ENCODE measurements around the gene KRTAP4-4. TPM values are rescaled to one million over a fixed set of nuclear protein-coding genes. Genes with fewer than 3 reads are reported as not detected.

KRTAP4-4 gene
- not detected in 2 replicates for total RNA-seq (ENCODE audit: low replicate concordance)

GRCh38 chr17:41160648-41161047, at the start of gene KRTAP4-4:
KRTAP4-4 (minus strand) TSS chr17:41160748; CDS start chr17:41160691, 57 bp downstream.

DNA sequence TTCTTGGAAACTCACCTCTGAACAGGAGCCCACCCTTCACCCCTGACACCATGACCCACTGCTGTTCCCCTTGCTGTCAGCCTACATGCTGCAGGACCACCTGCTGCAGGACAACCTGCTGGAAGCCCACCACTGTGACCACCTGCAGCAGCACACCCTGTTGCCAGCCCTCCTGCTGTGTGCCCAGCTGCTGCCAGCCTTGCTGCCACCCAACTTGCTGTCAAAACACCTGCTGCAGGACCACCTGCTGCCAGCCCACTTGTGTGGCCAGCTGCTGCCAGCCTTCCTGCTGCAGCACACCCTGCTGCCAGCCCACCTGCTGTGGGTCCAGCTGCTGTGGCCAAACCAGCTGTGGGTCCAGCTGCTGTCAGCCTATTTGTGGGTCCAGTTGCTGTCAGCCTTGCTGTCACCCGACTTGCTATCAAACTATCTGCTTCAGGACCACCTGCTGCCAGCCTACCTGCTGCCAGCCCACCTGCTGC, 29.3 kb upstream of the KRTAP4-4 start, which contains the start of gene KRTAP9-1:
Gene KRTAP9-1, plus strand, starts transcription at position 51 of the 482 bp plus-strand sequence. Its CDS starts 0 bp downstream, at position 51.

DNA sequence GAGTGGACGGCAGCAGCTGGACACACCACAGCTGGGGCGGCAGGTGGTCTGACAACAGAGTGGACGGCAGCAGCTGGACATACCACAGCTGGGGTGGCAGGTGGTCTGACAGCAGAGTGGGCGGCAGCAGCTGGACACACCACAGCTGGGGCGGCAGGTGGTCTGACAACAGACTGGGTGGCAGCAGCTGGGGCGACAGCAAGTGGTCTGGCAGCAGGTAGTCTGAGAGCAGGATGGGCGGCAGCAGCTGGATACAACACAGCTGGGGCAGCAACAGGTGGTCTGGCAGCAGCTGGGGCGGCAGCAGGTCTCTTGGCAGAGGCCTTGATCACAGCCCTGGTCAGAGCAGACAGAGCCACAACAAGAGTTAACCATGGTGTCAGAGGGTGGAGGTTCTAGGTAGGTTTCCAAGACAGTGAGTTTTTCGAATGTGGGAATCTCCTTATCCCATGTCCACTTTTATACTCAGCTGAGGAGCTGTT, 24.0 kb upstream of the KRTAP4-4 start, which contains the start of gene KRTAP4-1:
Gene KRTAP4-1, minus strand, starts transcription at position 432 of the 482 bp plus-strand sequence. Its CDS starts 57 bp downstream, at position 375.

DNA sequence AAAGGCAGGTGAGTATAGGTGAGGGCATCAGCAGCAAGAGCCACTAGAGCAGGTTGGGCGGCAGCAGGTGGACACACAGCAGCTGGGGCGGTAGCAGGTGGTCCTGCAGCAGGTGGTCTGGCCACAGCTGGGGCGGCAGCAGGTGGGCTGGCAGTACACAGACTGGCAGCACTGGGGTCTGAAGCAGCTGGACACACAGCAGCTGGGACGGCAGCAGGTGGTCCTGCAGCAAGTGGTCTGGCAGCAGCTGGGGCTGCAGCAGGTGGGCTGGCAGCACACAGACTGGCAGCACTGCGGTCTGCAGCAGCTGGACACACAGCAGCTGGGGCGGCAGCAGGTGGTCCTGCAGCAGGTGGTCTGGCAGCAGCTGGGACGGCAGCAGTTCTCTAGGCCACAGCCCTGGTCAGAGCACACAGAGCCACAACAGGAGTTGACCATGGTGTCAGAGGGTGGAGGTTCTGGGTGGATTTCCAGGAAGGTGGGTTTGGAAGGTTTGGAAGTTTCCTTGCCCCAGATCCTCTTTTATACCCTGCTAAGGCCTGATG, 17.3 kb upstream of the KRTAP4-4 start, which contains the start of gene KRTAP4-2:
Gene KRTAP4-2, minus strand, starts transcription at position 495 of the 545 bp plus-strand sequence. Its CDS starts 57 bp downstream, at position 438.

GRCh38 chr17:41168121-41168520, 7.6 kb upstream of the KRTAP4-4 start, which contains the start of gene KRTAP4-3:
KRTAP4-3 (minus strand) TSS chr17:41168221; CDS start chr17:41168172, 49 bp downstream.

DNA sequence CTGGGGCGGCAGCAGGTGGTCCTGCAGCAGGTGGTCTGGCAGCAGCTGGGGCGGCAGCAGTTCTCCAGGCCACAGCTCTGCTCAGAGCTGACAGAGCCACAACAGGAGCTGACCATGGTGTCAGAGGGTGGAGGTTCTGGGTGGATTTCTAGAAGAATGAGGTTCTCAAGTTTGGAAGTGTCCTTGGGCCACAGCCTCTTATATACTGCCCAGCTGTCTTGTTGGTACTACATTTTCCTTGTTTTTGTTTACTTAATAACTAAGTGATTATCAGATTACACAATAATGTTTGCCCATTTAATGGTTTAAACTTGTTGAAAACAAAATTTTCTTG, 10.9 kb downstream of the KRTAP4-4 start, which contains the start of gene KRTAP4-5:
Gene KRTAP4-5, minus strand, starts transcription at position 174 of the 334 bp plus-strand sequence. Its CDS starts 58 bp downstream, at position 116.

GRCh38 chr17:41140360-41141131, 20.0 kb downstream of the KRTAP4-4 start, which contains the start of gene KRTAP4-6:
KRTAP4-6 (minus strand) TSS chr17:41140544; CDS start chr17:41140487, 57 bp downstream.

GRCh38 chr17:41123991-41124371, 36.6 kb downstream of the KRTAP4-4 start, which contains the start of gene KRTAP4-12:
KRTAP4-12 (minus strand) TSS chr17:41124182; CDS start chr17:41124122, 60 bp downstream.

GRCh38 chr17:41117846-41118386, 42.6 kb downstream of the KRTAP4-4 start, which contains the start of gene KRTAP4-11:
KRTAP4-11 (minus strand) TSS chr17:41118373; CDS start chr17:41118315, 58 bp downstream.

Other genes starting within 250 kb of the KRTAP4-4 start
- gene KRT23, start 223.1 kb downstream of the KRTAP4-4 start, total RNA-seq (ENCODE audit: low replicate concordance), result not detected in 2 replicates
- 0.12 TPM in 1 of 2 replicates, not detected in the other for gene KRT39, start 193.8 kb downstream of the KRTAP4-4 start, total RNA-seq (ENCODE audit: low replicate concordance)
- not detected in 2 replicates for gene KRT40, start 176.4 kb downstream of the KRTAP4-4 start, total RNA-seq (ENCODE audit: low replicate concordance)
- gene KRTAP3-3, start 166.6 kb downstream of the KRTAP4-4 start, total RNA-seq (ENCODE audit: low replicate concordance), result not detected in 2 replicates
- not detected in 2 replicates for gene KRTAP3-2, start 160.8 kb downstream of the KRTAP4-4 start, total RNA-seq (ENCODE audit: low replicate concordance)
- gene KRTAP3-1, start 151.6 kb downstream of the KRTAP4-4 start, total RNA-seq (ENCODE audit: low replicate concordance), result not detected in 2 replicates
- not detected in 2 replicates for gene KRTAP1-5, start 133.5 kb downstream of the KRTAP4-4 start, total RNA-seq (ENCODE audit: low replicate concordance)
- gene KRTAP1-4, start 130.6 kb downstream of the KRTAP4-4 start, total RNA-seq (ENCODE audit: low replicate concordance), result not detected in 2 replicates
- gene KRTAP1-3, start 125.9 kb downstream of the KRTAP4-4 start, total RNA-seq (ENCODE audit: low replicate concordance), result not detected in 2 replicates
- gene KRTAP1-1, start 119.3 kb downstream of the KRTAP4-4 start, total RNA-seq (ENCODE audit: low replicate concordance), result not detected in 2 replicates
- gene KRTAP2-1, start 113.4 kb downstream of the KRTAP4-4 start, total RNA-seq (ENCODE audit: low replicate concordance), result not detected in 2 replicates
- not detected in 2 replicates for gene KRTAP2-2, start 105.5 kb downstream of the KRTAP4-4 start, total RNA-seq (ENCODE audit: low replicate concordance)
- gene KRTAP2-3, start 100.6 kb downstream of the KRTAP4-4 start, total RNA-seq (ENCODE audit: low replicate concordance), result not detected in 2 replicates
- not detected in 2 replicates for gene KRTAP2-4, start 94.9 kb downstream of the KRTAP4-4 start, total RNA-seq (ENCODE audit: low replicate concordance)
- gene KRTAP4-7, start 76.6 kb downstream of the KRTAP4-4 start, total RNA-seq (ENCODE audit: low replicate concordance), result not detected in 2 replicates
- gene KRTAP4-8, start 62.6 kb downstream of the KRTAP4-4 start, total RNA-seq (ENCODE audit: low replicate concordance), result not detected in 2 replicates
- not detected in 2 replicates for gene KRTAP4-16, start 58.5 kb downstream of the KRTAP4-4 start, total RNA-seq (ENCODE audit: low replicate concordance)
- gene KRTAP4-9, start 55.4 kb downstream of the KRTAP4-4 start, total RNA-seq (ENCODE audit: low replicate concordance), result not detected in 2 replicates
- not detected in 2 replicates for gene KRTAP4-11, start 42.4 kb downstream of the KRTAP4-4 start, total RNA-seq (ENCODE audit: low replicate concordance)
- not detected in 2 replicates for gene KRTAP4-12, start 36.6 kb downstream of the KRTAP4-4 start, total RNA-seq (ENCODE audit: low replicate concordance)
- gene KRTAP4-6, start 20.2 kb downstream of the KRTAP4-4 start, total RNA-seq (ENCODE audit: low replicate concordance), result not detected in 2 replicates
- gene KRTAP4-5, start 10.9 kb downstream of the KRTAP4-4 start, total RNA-seq (ENCODE audit: low replicate concordance), result not detected in 2 replicates
- gene KRTAP4-3, start 7.5 kb upstream of the KRTAP4-4 start, total RNA-seq (ENCODE audit: low replicate concordance), result not detected in 2 replicates
- not detected in 2 replicates for gene KRTAP4-2, start 17.5 kb upstream of the KRTAP4-4 start, total RNA-seq (ENCODE audit: low replicate concordance)
- gene KRTAP4-1, start 24.2 kb upstream of the KRTAP4-4 start, total RNA-seq (ENCODE audit: low replicate concordance), result not detected in 2 replicates
- not detected in 2 replicates for gene KRTAP9-1, start 29.1 kb upstream of the KRTAP4-4 start, total RNA-seq (ENCODE audit: low replicate concordance)
- not detected in 2 replicates for gene KRTAP9-2, start 65.9 kb upstream of the KRTAP4-4 start, total RNA-seq (ENCODE audit: low replicate concordance)
- gene KRTAP9-3, start 71.7 kb upstream of the KRTAP4-4 start, total RNA-seq (ENCODE audit: low replicate concordance), result not detected in 2 replicates
- gene KRTAP9-8, start 77.3 kb upstream of the KRTAP4-4 start, total RNA-seq (ENCODE audit: low replicate concordance), result not detected in 2 replicates
- gene KRTAP9-4, start 88.9 kb upstream of the KRTAP4-4 start, total RNA-seq (ENCODE audit: low replicate concordance), result not detected in 2 replicates
- gene KRTAP9-9, start 94.6 kb upstream of the KRTAP4-4 start, total RNA-seq (ENCODE audit: low replicate concordance), result not detected in 2 replicates
- gene KRTAP9-6, start 104.6 kb upstream of the KRTAP4-4 start, total RNA-seq (ENCODE audit: low replicate concordance), result not detected in 2 replicates
- gene KRTAP9-7, start 115.0 kb upstream of the KRTAP4-4 start, total RNA-seq (ENCODE audit: low replicate concordance), result not detected in 2 replicates
- not detected in 2 replicates for gene KRTAP29-1, start 142.1 kb upstream of the KRTAP4-4 start, total RNA-seq (ENCODE audit: low replicate concordance)
- gene KRTAP16-1, start 148.6 kb upstream of the KRTAP4-4 start, total RNA-seq (ENCODE audit: low replicate concordance), result not detected in 2 replicates
- not detected in 2 replicates for gene KRTAP17-1, start 155.0 kb upstream of the KRTAP4-4 start, total RNA-seq (ENCODE audit: low replicate concordance)
- not detected in 2 replicates for gene KRT33A, start 190.1 kb upstream of the KRTAP4-4 start, total RNA-seq (ENCODE audit: low replicate concordance)
- not detected in 2 replicates for gene KRT33B, start 209.1 kb upstream of the KRTAP4-4 start, total RNA-seq (ENCODE audit: low replicate concordance)
- under 0.01 TPM in 1 of 2 replicates, not detected in the other for gene KRT34, start 221.6 kb upstream of the KRTAP4-4 start, total RNA-seq (ENCODE audit: low replicate concordance)
- not detected in 2 replicates for gene KRT31, start 236.9 kb upstream of the KRTAP4-4 start, total RNA-seq (ENCODE audit: low replicate concordance)

Measured in smooth muscle cell of the coronary artery (primary cell).